Measurements from ENCODE around the gene CGREF1. TPM values are rescaled to one million over a fixed set of nuclear protein-coding genes. Genes with fewer than 3 reads are reported as not detected.

The CGREF1 gene
- total RNA-seq, 2 donors from 2014 or later = 1.3 to 3.1 TPM

GRCh38 chr2:27085062-27085672 is 33.8 kb downstream of the CGREF1 start:
- H3K9ac ChIP-seq (ENCODE audit: low read depth in 2 of 2, low read length in 2 of 2) = peak overlapping the region; percentile 77 to 84

GRCh38 chr2:27084297-27085061 is 34.4 kb downstream of the CGREF1 start:
- Histone ChIP-seq H3K9me3 (no peaks in the 10 kb centered on the region), H3K36me3 (no peaks in the 10 kb centered on the region), H3K27ac (no peak overlapping the region), H3K4me1 (peaks cover 15% of the 10 kb centered on the region), H3K27me3 (no peaks in the 10 kb centered on the region), H3K9ac (ENCODE audit: low read depth in 2 of 2, low read length in 2 of 2) (no peak overlapping the region), H3K4me3 (no peak overlapping the region)
- no peak for DNase-seq
- intact Hi-C loops (cut with DNase I) = loop anchor here (2.0 to 10.0 kb wide), 2 partner anchors 50 to 122 kb away; partner anchors contain the start of gene TMEM214
- no peak for TF ChIP-seq CTCF (IDR thresholded peaks at IDR 0.05)

More at GRCh38 chr2:27085062-27085672, 33.8 kb downstream of the CGREF1 start:
- no peak for TF ChIP-seq CTCF (IDR thresholded peaks at IDR 0.05)
- no peak for DNase-seq
- peaks cover 15% of the 10 kb centered on the region for H3K4me1 ChIP-seq
- peak overlapping the region; percentile 91 for H3K27ac ChIP-seq
- no peaks in the 10 kb centered on the region for H3K36me3 ChIP-seq
- intact Hi-C loops (cut with DNase I) = loop anchor here (2.0 to 10.0 kb wide), 2 partner anchors 50 to 122 kb away; partner anchors contain the start of gene TMEM214
- no peaks in the 10 kb centered on the region for H3K27me3 ChIP-seq
- H3K9me3 ChIP-seq = no peaks in the 10 kb centered on the region
- H3K4me3 ChIP-seq = peak overlapping the region; percentile 75

- Histone ChIP-seq H3K9me3 (no peaks in the 10 kb centered on the region), H3K9ac (ENCODE audit: low read depth in 2 of 2, low read length in 2 of 2) (no peak overlapping the region), H3K27me3 (no peaks in the 10 kb centered on the region), H3K36me3 (no peaks in the 10 kb centered on the region), H3K27ac (no peak overlapping the region), H3K4me1 (peaks cover 15% of the 10 kb centered on the region), H3K4me3 (no peak overlapping the region)
- no peak for TF ChIP-seq CTCF (IDR thresholded peaks at IDR 0.05)
- DNase-seq = no peak
- intact Hi-C loops (cut with DNase I) = loop anchor here (2.0 to 10.0 kb wide), 2 partner anchors 49 to 121 kb away; partner anchors contain the start of gene TMEM214
Measured at GRCh38 chr2:27083410-27084296, 35.3 kb downstream of the CGREF1 start.

- TF ChIP-seq CTCF (IDR thresholded peaks at IDR 0.05) = no peak
- Histone ChIP-seq H3K4me1 (peaks cover 15% of the 10 kb centered on the region), H3K27me3 (no peaks in the 10 kb centered on the region), H3K27ac (no peak overlapping the region), H3K9ac (ENCODE audit: low read depth in 2 of 2, low read length in 2 of 2) (no peak overlapping the region), H3K9me3 (no peaks in the 10 kb centered on the region), H3K4me3 (no peak overlapping the region), H3K36me3 (no peaks in the 10 kb centered on the region)
- intact Hi-C loops (cut with DNase I) = loop anchor here (10.0 kb wide), 1 partner anchor 48 kb away; the partner anchor contains the start of gene TMEM214
- no peak for DNase-seq
Measured at GRCh38 chr2:27082773-27083409, 36.0 kb downstream of the CGREF1 start.

Measured in colonic mucosa (tissue), 4 donors.